Left lobe of liver (tissue), 2 donors: Measurements from ENCODE around the gene FAM241B. TPM values are rescaled to one million over a fixed set of nuclear protein-coding genes. Genes with fewer than 3 reads are reported as not detected.

Experiments
- ATAC-seq: fragments of 200-7000 bp; cut with Tn5 transposase; one replicate; pipeline ENCODE4 v1.9.1; 2020; ENCODE audit warnings: mild to moderate bottlenecking, moderate library complexity
- DNase-seq: peaks from one replicate; pipeline ENCODE4 v3.0.0-alpha.2; 2020; ENCODE audit warnings: low spot score
- total RNA-seq: library from RNA; stranded (reverse); gene quantifications from one replicate; pipeline ENCODE4 v1.2.1, GENCODE V29; 2021
- donor health status: DM: no; HTN: no; CAD: no; lungs with moderate emphysema.
- donor health status: DM: no; HTN: yes; CAD: no.

Gene FAM241B
- 1.2 TPM for total RNA-seq

GRCh38 chr10:69629897-69630650 is at the start of gene FAM241B:
FAM241B (plus strand) TSS chr10:69630247; CDS start chr10:69631744, 1,497 bp downstream.
- DNase-seq (peak; percentile 68), ATAC-seq (peak; percentile 98)

GRCh38 chr10:69580435-69580834 is 49.6 kb upstream of the FAM241B start:
- DNase-seq (no peak), ATAC-seq (no peak)

- ATAC-seq (no peak), DNase-seq (no peak)
Measured at GRCh38 chr10:69583106-69583505, 46.9 kb upstream of the FAM241B start.

- no peak for DNase-seq
- ATAC-seq: no peak
Measured at GRCh38 chr10:69584624-69585023, 45.4 kb upstream of the FAM241B start.

- DNase-seq: no peak
- no peak for ATAC-seq
Measured at GRCh38 chr10:69588358-69588757, 41.7 kb upstream of the FAM241B start.

- no peak for DNase-seq
- no peak for ATAC-seq
Measured at GRCh38 chr10:69600761-69601330, 29.2 kb upstream of the FAM241B start.

- ATAC-seq: no peak
Measured at GRCh38 chr10:69609077-69609476, 21.0 kb upstream of the FAM241B start.

GRCh38 chr10:69612760-69613159 is 17.3 kb upstream of the FAM241B start:
- ATAC-seq (no peak), DNase-seq (no peak)

More at GRCh38 chr10:69609077-69609476, 21.0 kb upstream of the FAM241B start:
- DNase-seq: no peak

GRCh38 chr10:69614130-69614529 is 15.9 kb upstream of the FAM241B start:
- ATAC-seq: no peak
- DNase-seq: no peak

- DNase-seq (no peak), ATAC-seq (no peak)
Measured at GRCh38 chr10:69616358-69616757, 13.7 kb upstream of the FAM241B start.

- ATAC-seq (no peak), DNase-seq (no peak)
Measured at GRCh38 chr10:69618746-69619145, 11.3 kb upstream of the FAM241B start.

GRCh38 chr10:69619626-69620025 is 10.4 kb upstream of the FAM241B start:
- DNase-seq (no peak), ATAC-seq (no peak)

- DNase-seq: no peak
- no peak for ATAC-seq
Measured at GRCh38 chr10:69620625-69621024, 9.4 kb upstream of the FAM241B start.

GRCh38 chr10:69624245-69624786 is 5.7 kb upstream of the FAM241B start:
- DNase-seq (no peak), ATAC-seq (no peak)

GRCh38 chr10:69626826-69627225 is 3.2 kb upstream of the FAM241B start:
- ATAC-seq (no peak), DNase-seq (no peak)

GRCh38 chr10:69628891-69629290 is 1.2 kb upstream of the FAM241B start:
- DNase-seq: no peak
- no peak for ATAC-seq

GRCh38 chr10:69629519-69629896 is 539 bp upstream of the FAM241B start:
- ATAC-seq: no peak
- DNase-seq: no peak

GRCh38 chr10:69630651-69631400 is 779 bp downstream of the FAM241B start:
- ATAC-seq (no peak), DNase-seq (no peak)

GRCh38 chr10:69631566-69631965 is 1.5 kb downstream of the FAM241B start:
- no peak for DNase-seq
- no peak for ATAC-seq

GRCh38 chr10:69632516-69633199 is 2.6 kb downstream of the FAM241B start:
- ATAC-seq (no peak), DNase-seq (no peak)
